ENCODE measurements around the gene CPTP. TPM values are rescaled to one million over a fixed set of nuclear protein-coding genes. Genes with fewer than 3 reads are reported as not detected.

Gene CPTP
- total and polyA plus RNA-seq, 10 of the 15 experiments (the other 5 are each of a cell fraction or from before 2014, with no cell fraction given): 0.06 to 24.3 (median 10.0) TPM

DNA sequence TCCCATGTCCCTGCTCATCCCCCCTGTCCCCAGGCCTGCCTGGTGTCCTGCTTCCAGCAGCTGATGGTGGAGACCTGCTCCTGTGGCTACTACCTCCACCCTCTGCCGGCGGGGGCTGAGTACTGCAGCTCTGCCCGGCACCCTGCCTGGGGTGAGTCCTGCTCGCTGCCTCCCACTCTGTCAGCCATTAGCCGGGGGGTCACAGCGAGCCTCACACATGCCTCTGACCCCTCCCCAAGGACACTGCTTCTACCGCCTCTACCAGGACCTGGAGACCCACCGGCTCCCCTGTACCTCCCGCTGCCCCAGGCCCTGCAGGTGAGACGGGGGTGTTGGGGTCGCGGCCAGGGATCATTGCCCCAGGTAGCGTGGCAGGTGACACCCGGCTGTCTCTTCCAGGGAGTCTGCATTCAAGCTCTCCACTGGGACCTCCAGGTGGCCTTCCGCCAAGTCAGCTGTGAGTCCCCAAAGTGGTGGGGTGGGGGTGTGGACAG is 34.3 kb upstream of the CPTP start (continued):
- TF ChIP-seq CTCF (IDR thresholded peaks at IDR 0.05 in 2 of 3, conservative IDR thresholded peaks at IDR 0.05 in 1 of 3; ENCODE audit: control insufficient read depth in 2 of 3, extremely low read depth in 1 of 3, insufficient read depth in 1 of 3, low read depth in 3 of 3, low read length in 3 of 3): peak; percentile 59 to 78 (median 68)

DNA sequence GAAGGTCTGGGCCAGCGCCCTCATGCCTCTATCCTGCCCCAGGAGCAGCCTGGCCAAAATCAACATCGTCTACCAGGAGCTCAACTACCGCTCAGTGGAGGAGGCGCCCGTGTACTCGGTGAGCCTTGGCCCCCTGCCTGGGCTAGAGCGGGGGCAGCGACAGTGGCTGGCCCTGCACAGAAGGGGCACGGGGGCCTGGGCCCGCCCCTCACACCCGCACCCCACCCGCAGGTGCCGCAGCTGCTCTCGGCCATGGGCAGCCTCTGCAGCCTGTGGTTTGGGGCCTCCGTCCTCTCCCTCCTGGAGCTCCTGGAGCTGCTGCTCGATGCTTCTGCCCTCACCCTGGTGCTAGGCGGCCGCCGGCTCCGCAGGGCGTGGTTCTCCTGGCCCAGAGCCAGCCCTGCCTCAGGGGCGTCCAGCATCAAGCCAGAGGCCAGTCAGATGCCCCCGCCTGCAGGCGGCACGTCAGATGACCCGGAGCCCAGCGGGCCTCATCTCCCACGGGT is 33.5 kb upstream of the CPTP start:
- Histone ChIP-seq H4K20me1 (ENCODE audit: control insufficient read depth, insufficient read depth) (no peaks in the 10 kb centered on the region), H3K9ac (ENCODE audit: control insufficient read depth, insufficient read depth, low read length) (no peak overlapping the region), H3K27ac (ENCODE audit: control insufficient read depth, insufficient read depth) (no peak overlapping the region), H3K9me3 (replicated peaks; ENCODE audit: control insufficient read depth, insufficient read depth, low read length) (no peaks in the 10 kb centered on the region), H3K4me1 (ENCODE audit: control insufficient read depth, insufficient read depth, low read length) (no peaks in the 10 kb centered on the region), H3K36me3 (ENCODE audit: control insufficient read depth in 2 of 2, insufficient read depth in 2 of 2, low read length in 1 of 2) (no peaks in the 10 kb centered on the region), H3K27me3 (replicated peaks in 1 of 2; ENCODE audit: control insufficient read depth in 2 of 2, insufficient read depth in 2 of 2, low read length in 1 of 2) (no peaks in the 10 kb centered on the region), H3K79me2 (ENCODE audit: control insufficient read depth, insufficient read depth, low read length) (no peaks in the 10 kb centered on the region), H3K4me3 (no peak overlapping the region), H3K4me2 (ENCODE audit: control insufficient read depth, insufficient read depth) (no peak overlapping the region), H2AFZ (ENCODE audit: control insufficient read depth, low read depth, low read length) (no peak overlapping the region)
- intact Hi-C loops (cut with micrococcal nuclease; ENCODE audit: unreplicated experiment): loop anchor here (2.0 kb wide), 2 partner anchors 168 to 258 kb away; no protein-coding TSS in a partner anchor
- BruUV-seq (replicated peaks): no TSS peak
- no peak for TF ChIP-seq NR2C1 (IDR thresholded peaks at IDR 0.05)
- TF ChIP-seq TCF3 (IDR thresholded peaks at IDR 0.05; ENCODE audit: borderline replicate concordance, insufficient read depth, low read depth, low read length): no peak
- no peak for TF ChIP-seq NFYA (IDR thresholded peaks at IDR 0.05; ENCODE audit: borderline replicate concordance, low read depth, low read length)
- no peak for TF ChIP-seq TARDBP (IDR thresholded peaks at IDR 0.05; ENCODE audit: borderline replicate concordance)
- no peak for TF ChIP-seq TCF7 (IDR thresholded peaks at IDR 0.05; ENCODE audit: borderline replicate concordance)
- no peak for TF ChIP-seq SIN3A (IDR thresholded peaks at IDR 0.05; ENCODE audit: low read depth, low read length)
- no peak for TF ChIP-seq TAF1 (IDR thresholded peaks at IDR 0.05; ENCODE audit: borderline replicate concordance, low read depth, low read length)
- TF ChIP-seq PAX5 (IDR thresholded peaks at IDR 0.05; ENCODE audit: borderline replicate concordance, low read depth, low read length): no peak
- no peak for TF ChIP-seq PKNOX1 (IDR thresholded peaks at IDR 0.05)
- TF ChIP-seq ETV6 (conservative IDR thresholded peaks at IDR 0.05 in 1 of 2, IDR thresholded peaks at IDR 0.05 in 1 of 2; ENCODE audit: borderline replicate concordance in 1 of 2, low read depth in 1 of 2): no peak
- no peak for TF ChIP-seq SMC3 (IDR thresholded peaks at IDR 0.05; ENCODE audit: borderline replicate concordance, low read length)
- ChIA-PET RAD21 (ENCODE audit: unreplicated experiment) (interaction anchor here (1.1 to 3.1 kb wide), 11 partner anchors 14 to 308 kb away, joined by 3 to 63 read pairs (median 4); partner anchors contain the start of gene C1orf159), SMC1A (ENCODE audit: uncharacterized antibody, unreplicated experiment) (interaction anchor here (1.0 to 2.8 kb wide), 6 partner anchors 8 to 306 kb away, joined by 3 to 23 read pairs (median 4); no protein-coding TSS in a partner anchor), POLR2A (interaction anchor here (1.2 kb wide), 1 partner anchor 40 kb away, joined by 4 read pairs; no protein-coding TSS in a partner anchor), CTCF (interaction anchor here (1.0 to 2.7 kb wide), 14 partner anchors 17 to 385 kb away, joined by 3 to 57 read pairs (median 4); partner anchors contain the start of gene UBE2J2)
- WGBS (ENCODE audit: insufficient coverage, insufficient replicate concordance, low lambda C conversion rate, missing lambda C conversion rate): 70% methylated on average over 27 of the region's 28 CpGs
- in situ Hi-C loops (cut with MboI): no loop called here
- FAIRE-seq (no peak), ATAC-seq (no peak), DNase-seq (ENCODE audit: low read depth, low spot score) (no peak)

Measured in GM12878 (cell line).